CD1c-positive myeloid dendritic cell (primary cell): ENCODE measurements around the gene CYSTM1.
"Not testable (repeated sequence)": the region's sequence is repeated elsewhere in the genome, so short reads cannot be mapped to it uniquely, and the experiment has no call there.

Experiments used
- DNase-seq: peaks from one replicate; pipeline ENCODE4 v3.0.0-alpha.2; 2016; ENCODE audit errors: extremely low spot score

Gene CYSTM1

DNA sequence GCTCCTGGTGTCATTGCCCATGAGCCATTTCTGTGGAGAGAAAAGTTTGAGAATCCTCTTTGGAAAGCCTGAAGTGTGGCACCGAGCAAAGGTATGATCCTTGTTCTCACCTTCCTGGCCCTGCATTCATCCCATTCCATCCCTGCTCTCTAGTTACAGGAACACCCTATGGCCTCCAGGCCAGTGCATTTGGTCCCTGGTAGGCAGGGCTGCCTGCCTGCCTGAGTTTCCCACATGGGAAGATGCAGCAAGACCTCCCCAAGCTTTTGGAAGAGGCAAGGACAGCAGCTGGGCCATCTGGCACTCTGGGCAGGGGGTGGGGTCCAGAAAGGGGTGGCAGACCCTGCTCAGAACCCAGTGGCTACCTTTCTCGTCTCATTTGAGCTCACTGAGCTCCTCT lies 24.8 kb upstream of the CYSTM1 start:
- no peak for DNase-seq

DNA sequence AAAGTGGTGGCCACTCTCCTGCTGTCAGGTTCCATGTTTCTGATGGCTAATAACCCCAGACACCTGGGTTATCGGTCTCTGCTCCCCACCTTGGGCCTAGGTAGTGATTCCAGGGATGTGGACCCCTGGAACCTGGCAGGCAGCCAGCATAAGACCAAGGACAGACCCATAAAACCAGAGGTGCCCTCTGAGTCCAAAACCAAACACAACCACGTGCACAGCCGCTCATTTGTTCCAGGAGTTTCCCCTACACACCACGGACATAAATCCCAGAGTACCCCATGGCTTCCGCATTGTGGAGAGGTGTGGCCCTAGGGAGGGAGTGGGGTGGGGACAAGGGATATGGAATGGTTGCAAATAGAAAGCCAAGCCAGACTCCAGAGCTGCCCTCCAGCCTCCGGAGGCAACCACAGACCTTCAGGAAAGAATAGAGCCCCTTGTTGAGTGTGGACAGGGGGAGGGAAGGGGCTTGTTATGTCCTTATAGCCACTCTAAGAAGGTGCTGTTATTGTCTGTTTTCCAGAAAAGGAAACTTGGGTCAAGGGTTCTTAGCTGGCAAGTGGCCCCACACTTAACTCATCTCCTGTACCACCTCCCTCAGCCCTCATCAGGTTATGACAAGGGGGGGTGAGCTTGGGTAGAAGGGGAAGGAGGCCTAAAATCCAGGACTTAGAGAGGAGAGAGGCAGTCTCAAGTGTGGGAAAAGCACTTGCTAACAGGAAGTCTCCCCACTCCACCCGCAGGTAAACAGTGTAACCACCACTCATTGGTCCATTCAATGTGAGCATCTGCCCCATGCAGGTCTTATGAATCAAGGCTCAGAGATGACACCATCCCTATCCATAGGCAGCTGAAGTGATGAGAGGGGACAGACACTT lies 23.6 kb upstream of the CYSTM1 start:
- no peak for DNase-seq

DNA sequence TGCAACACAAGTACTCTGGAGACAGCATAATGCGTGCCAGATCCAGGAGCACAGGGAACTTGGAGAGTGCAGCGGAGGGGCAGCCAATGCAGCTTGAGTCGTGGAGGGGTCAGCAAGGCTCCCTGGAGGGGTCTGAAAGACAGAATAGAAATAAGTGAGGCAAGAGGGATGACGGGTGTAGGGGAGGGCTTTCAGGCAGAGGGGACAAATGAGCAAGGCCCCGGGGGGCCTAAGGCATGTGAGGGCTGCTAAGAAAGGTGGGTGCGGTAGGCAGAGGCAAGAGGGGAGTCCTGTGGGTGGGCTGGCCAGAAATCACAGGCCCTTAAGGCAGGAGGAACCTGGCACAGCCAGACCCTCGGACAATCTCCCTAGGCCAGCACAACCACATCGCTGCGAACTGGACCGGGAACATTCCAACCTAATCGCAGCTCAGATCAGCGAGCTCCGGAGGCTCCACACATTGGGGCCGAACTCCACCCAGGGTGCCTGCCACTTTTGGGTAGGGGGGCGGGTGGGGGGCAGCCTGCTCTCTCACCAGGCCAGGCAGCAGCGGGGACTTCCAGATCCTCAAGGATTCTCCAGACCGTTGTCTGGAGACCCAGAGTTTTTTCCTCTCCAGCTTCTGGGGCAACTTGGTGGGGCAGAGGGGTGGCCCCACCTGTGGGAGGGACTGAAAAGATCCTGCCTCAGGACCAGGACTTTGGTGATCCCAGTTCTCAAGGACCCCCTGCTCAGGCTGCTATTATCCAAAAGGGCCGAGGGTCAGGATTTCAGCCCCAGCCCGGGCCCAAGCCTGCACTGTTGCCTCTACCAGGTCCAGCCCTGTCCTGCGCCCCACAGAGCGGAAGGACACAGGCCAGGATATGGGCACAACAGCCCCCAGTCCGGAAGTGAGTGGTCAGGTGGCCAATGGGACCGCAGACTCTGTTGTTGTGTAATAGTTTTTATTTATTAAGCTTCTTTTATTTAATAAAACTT lies 22.7 kb upstream of the CYSTM1 start:
- no peak for DNase-seq

DNA sequence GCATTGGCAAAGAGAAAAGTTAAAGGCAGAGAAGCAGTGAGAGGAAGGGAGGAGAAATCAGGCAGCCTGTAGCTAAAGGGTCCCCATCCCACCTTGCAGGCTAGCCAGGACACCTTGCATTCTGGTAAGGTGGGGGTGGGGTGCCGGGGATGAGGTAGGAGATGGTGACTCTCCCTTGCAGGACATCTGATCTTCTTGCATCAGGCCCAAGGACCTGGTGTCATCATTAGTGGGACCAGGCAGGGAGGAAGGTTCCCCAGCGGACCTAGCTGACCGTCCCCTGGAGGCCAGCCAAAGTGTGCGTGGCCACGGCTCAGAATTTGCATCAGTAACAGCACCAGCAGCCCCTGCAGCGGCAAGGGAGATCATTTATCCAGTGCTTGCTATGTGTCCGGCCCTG lies 21.7 kb upstream of the CYSTM1 start:
- no peak for DNase-seq

DNA sequence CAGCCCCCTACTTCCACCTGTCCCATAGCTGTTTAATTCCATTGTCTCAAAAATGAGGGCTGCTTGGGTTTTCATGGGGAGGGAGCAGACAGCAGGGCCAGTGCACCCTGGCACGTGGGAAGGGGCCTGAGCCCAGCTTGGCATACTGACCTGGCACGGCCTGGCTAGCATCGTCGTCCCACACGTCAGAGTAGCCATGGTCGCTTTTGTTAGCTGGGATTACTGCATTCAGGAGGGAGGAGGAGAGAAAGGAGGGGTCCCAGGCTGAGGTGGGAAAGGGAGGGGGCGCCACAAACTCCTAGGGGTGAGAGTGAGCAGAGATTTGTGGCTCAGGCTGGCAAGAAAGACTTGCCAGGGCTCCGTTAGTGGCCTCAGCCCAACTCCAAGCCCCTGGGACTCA lies 21.1 kb upstream of the CYSTM1 start:
- DNase-seq = no peak

DNA sequence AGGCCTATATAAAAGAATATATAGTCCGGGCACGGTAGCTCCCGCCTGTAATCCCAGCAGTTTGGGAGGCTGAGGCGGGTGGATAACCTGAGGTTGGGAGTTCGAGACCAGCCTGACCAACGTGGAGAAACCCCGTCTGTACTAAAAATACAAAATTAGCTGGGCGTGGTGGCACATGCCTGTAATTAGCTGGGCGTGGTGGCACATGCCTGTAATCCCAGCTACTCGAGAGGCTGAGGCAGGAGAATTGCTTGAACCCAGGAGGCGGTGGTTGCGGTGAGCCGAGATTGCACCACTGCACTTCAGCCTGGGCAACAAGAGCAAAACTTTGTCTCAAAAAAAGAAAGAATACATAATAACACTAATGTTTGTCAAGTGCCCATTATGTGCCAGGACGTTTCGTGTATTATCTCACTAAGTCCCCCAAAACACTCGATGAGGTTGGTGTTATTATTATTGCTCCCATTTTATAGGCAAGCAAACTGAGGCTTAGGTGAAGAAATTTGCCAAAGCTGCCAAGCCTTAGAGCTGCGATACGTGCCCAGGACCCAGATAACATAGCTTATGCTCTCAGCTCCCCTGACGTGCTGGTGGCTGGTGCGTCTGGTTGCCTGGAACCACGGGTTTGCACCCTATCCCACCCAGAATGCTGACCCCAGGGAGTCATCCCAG lies 20.1 kb upstream of the CYSTM1 start:
- DNase-seq = not testable (repeated sequence)

DNA sequence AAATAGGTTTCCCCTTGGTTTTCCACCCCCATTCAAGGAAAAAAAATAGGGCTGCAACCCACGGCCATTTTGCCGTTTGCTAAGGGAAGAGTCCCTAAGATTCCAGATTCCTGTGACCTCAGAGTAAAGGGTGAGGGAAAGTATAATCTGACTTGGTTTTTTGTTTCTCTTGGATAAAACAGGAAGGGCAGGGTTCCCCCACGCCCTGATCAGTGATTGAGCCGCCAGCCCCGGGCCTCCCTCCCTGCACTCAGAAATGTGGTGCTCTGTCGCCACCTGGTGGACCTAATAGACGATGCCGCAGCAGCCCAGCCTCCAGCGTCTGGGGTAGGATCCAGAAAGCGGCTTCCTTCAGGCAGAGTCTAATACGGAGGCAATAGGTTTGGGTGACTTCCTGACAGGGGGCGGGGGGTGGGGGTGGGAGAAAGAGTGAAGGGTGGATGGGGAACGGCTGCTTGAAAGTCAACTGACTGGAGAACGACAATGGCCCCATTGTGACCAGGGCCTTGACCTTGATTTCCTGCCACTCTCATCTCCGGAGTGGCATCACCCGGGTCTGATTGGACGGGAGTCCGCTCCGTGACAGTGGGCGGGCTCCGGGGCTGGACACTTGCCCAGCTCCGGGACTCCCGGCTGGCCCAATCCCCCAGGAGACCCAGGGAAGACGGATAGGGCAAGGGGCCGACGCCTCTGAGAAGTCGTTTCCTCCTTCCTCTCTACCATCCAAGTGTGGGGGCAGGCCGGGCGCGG lies 17.8 kb upstream of the CYSTM1 start:
- peak; percentile 94 for DNase-seq

DNA sequence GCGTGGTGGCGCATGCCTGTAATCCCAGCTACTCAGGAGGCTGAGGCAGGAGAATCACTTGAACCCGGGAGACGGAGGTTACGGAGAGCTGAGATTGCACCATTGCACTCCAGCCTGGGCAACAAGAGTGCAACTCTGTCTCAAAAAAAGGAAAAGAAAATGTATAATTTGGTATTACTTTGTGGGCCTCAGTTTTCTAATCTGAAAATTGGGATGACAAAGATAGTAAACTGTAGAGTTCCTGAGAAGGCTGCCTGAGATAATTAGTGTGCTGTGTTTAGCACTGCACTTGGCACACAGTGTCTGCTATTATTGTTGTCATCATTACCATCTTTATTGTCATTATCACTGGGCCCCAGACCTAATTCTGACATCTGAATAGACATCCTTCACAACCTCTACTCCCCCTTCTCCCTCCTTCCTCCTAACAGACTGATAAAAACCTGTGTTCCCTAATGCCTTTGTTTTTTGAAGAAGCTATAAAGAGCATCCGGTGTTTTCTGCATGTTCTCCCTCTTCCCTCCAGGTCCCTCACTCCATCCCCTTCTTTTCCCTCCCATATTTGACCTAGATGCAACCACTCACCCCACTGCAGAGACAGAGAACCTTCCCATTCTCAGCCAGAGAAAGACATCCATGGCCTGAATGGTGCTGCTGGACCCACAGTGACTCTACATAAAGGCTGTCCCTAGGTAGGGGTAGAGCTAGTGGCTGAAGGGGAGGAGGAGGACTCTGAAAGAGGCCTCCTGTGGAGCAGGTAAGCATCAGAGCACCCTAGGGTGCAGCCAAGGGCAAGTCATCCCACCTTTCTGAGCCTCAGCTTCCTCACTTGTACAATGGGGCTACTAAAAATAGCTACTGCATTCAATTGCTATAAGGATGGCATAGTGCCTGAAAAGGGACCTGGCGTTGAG lies 15.7 kb upstream of the CYSTM1 start:
- DNase-seq = no peak

DNA sequence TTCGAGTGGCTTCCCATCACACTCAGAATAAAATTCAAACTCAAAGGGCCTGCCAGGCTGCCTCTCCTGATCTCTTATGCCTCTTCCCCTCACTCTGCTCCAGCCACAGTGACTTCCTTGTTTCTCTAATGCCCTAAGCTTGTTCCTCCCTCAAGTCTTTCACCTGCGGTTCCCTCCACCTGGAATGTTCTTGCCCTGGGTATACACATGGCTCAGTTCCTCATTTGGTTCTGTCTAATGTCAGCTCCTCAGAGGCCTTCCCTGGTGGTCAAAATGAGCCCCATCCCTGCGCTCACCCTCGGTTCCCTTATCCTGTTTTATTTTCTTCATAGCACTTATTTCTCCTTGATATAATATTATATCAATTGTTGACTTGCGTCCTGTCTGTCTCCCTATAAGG lies 12.7 kb upstream of the CYSTM1 start:
- DNase-seq = no peak

DNA sequence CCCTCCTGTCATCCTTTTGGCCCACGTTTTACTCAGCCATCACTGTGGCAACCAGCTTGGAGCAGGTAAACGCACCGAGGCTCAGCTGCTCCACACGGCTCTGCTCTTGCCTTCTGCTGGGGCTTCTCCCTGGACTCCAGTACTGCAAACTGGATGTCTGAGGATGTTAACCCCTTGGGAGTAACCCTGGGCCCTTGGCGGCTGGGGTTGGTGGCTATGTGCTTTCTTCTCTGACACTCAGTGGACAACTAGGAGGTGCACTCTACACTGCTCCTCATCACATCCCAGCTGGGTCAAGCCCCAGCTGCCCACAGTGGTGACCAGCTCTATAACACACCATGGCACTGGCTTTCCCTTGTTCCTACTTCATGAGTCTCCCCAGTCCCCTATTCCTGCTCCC lies 12.2 kb upstream of the CYSTM1 start:
- no peak for DNase-seq

DNA sequence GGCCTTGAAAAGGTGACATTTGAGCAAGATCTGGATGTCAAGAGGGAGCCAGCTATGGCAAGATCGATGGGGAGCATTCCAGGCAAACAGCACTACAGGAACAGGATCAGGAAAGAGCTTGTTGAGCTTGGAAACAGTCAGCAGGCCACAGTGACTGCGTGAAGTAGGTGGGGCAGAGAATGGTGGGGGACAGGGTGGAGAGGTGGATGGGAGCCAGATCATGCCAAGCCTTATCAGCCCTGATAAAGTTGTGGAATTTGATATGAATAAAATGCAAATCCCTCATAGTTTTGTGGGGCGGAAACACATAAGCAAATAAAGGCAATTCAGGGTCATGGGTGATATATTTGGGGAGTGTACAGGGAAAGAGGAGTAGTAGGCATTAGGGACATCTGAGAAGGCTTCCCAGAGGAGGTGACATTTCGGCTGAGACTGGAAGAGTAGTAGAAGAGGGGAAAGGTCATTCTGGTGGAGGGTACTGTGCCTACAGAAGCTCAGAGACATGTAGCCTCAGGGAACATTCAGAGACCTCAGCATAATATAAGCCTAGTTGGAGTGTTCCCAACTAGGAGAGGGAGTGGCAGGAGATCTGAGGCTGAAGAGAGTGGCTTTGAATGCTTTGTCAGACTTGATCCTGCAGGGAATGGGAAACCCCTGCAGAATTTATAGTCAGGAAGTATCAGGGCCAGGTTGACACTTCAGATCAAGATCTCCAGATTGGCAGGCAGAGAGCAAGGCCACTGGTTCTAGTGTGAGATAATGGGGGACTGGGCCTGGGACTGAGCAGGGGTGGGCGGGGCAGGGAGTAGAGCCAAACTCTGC lies 9.7 kb upstream of the CYSTM1 start:
- DNase-seq = no peak

DNA sequence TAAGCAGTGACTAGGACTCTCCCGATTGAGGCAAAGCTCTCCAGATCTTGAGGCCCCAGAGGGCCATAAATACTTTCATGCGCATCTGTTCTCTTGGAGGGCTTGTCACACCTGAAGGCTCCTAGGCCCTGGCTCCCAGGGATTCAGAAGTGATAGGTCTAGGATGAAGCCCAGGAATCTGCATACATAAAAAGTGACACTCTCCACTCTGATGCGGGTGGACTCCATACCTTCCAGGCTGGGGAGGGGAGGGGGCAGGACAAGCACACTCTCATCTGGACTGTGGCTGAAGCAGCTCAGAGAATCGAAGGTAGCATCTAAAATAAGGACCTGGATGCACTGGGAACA lies 9.1 kb upstream of the CYSTM1 start:
- DNase-seq = no peak

DNA sequence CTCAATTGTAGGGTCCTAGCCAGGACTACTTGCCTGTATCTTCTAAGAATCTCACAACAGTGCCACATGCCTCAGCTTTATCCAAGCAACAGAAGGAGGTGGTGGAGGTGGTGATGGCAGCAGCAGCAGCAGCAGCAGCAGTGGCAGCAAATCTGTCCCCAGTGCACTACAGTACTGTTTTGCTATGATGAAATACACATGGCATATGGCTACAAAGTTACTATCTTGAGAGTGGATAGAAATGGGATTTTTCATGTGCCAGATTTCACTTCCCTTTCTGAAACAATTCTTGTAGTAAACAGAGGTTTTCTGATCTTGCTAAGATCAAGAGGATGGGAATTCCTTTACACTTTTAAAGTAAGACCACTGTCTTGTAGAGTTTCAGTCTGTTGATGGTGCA lies 8.1 kb upstream of the CYSTM1 start:
- DNase-seq = peak; percentile 48

DNA sequence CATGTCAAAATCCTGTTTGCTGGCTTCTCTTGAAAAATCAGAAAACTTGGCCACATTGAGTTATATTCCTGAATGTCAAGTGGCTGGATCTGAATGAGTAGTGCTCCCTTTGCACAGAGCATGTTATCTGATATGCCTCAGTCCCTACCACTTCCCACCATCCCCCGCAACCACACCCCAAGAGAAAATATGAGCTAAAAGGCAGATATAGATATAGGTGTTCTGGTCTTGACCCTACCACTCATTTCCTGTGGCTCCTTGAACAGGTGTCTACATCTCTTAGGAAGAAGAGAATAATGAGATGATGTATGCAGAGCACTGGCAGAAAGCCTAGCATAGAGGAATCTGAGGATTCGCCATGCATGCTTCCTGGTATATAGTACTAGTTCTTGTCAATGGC lies 6.6 kb upstream of the CYSTM1 start:
- no peak for DNase-seq

DNA sequence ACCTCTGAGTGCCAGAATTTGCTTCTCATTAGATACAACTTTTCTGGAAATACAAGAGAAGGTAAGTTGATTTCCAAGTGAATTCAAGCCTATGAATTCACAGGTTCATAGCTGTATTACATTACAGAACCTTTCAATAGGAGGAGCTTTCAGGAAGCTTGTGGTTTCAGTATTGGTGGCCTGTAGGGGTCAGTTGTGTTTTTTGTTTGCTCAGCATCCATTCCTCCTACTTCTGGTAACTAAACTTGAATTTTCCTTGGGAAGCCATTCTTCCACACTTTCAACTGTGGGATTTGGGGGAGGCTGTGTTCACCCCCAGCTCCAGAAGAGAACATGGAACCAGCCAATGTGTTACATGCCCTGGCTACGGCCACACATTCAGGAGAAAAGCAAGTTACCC lies 5.6 kb upstream of the CYSTM1 start:
- peak; percentile 41 for DNase-seq

DNA sequence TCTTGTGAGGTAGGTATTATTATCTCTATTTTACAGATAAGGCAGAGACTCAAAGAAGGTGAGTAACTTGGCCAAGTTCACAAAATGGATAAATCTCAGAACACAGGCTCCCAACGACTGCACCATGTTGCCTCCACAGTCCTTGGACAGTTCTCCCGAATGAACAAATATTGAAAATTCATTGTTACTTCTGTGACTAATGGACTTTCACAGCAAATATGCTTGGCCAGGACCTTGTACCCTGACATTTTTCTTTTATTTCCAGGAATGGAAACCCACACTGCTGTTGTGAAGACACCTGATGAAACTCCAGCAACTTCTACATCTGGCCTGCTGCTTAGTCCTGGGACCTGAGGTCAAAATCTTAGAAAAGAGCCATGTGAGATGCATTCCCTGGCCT lies 2.5 kb upstream of the CYSTM1 start:
- DNase-seq = no peak

DNA sequence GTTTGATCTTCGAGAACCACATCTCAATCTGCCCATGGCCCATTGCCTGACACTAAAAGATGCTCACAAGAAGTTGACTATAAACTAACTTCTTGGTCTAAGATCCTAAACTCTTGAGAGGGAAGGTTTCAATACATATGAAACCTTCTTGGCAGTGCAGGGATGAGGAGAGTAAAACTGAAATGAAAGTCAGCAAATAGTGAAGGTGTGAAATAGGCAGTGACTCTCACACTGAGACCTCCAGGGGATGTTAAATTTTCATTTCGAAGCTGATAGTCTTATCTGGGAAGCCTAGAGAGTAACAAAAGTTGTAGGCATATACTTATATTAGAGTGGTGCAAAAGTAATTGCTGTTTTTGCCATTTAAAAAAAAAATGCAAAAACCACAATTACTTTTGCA lies 974 bp upstream of the CYSTM1 start:
- no peak for DNase-seq

DNA sequence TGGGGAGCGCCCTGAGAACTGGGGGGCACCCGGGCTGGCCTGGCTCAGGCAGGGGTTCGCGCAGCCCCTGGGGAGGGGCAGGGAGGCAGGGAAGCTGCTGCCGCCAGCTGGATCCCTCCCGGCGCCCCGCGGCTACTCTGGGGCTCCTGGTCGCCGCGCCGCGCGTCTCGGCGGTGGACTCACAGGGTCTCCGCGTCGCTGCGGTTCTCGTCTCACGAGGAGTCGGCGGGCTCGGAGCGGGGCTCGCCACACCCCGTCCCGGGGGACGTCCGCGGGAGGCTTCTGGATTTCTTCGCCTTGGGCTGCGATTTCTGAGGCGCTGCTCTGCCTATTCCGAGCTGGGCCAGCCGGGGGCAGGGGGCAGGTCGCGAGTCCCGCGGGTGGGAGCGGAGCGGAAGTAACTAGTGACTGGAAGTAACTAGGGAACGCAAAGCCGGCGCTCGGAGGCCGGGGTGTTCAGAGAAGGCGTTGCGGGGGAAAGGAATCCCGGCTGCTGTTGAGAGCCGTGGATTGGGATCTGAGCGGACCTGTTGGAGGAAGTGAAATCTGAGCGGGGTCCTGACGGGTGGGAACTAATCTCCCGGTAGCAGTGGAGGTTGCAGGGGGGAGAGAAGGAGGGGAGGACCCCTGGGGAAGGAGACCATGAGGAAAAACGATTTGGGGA lies 511 bp downstream of the CYSTM1 start:
- peak; percentile 90 for DNase-seq

DNA sequence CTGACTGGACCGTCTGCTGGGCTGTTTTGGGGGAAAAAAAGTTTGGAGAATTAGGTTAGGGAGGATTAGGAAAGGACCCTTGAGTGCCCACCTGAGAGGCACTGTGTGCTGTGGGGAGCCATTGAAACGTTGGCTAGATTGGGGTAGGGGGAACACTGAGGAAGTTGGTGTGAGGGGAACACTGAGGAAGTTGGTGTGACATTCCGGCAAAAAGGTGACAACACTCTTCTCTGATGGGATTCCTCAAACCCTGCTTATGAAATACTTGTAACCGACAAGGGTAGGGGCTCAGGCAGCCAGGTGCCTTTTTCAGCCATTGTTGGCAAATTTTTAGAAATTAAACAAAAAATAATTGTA lies 1.0 kb downstream of the CYSTM1 start:
- peak; percentile 35 for DNase-seq
